ENCODE data around the gene DTNA.
"Not testable (repeated sequence)": the region's sequence is repeated elsewhere in the genome, so short reads cannot be mapped to it uniquely, and the experiment has no call there.

Gene DTNA

DNA sequence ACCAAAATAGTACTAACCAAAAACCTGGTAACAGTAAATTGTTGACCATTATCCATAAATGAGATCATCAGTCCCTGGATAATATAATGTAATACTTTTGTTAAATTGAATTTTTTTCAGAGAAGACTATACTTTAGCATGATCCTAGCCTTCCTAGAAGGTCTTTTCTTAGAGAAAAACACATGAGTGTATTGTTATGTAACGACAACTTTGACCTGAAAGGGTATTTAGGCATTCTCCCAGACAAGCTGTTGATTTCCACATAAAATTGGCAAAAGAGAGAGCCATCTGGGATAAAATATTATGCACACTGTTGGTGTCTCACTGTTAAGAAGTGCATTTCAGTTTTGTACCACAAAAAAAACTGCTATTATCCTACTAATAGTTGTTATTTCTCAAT, 211.1 kb downstream of the DTNA start:
- no peak for DNase-seq (ENCODE audit: low read depth)
- H3K4me3 ChIP-seq (ENCODE audit: low read depth, low read length), result no peak overlapping the region
- TF ChIP-seq, protein P1, sequence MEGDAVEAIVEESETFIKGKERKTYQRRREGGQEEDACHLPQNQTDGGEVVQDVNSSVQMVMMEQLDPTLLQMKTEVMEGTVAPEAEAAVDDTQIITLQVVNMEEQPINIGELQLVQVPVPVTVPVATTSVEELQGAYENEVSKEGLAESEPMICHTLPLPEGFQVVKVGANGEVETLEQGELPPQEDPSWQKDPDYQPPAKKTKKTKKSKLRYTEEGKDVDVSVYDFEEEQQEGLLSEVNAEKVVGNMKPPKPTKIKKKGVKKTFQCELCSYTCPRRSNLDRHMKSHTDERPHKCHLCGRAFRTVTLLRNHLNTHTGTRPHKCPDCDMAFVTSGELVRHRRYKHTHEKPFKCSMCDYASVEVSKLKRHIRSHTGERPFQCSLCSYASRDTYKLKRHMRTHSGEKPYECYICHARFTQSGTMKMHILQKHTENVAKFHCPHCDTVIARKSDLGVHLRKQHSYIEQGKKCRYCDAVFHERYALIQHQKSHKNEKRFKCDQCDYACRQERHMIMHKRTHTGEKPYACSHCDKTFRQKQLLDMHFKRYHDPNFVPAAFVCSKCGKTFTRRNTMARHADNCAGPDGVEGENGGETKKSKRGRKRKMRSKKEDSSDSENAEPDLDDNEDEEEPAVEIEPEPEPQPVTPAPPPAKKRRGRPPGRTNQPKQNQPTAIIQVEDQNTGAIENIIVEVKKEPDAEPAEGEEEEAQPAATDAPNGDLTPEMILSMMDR (IDR thresholded peaks at IDR 0.05; ENCODE audit: insufficient read depth, low read depth, low read length, missing control alignments), result no peak

DNA sequence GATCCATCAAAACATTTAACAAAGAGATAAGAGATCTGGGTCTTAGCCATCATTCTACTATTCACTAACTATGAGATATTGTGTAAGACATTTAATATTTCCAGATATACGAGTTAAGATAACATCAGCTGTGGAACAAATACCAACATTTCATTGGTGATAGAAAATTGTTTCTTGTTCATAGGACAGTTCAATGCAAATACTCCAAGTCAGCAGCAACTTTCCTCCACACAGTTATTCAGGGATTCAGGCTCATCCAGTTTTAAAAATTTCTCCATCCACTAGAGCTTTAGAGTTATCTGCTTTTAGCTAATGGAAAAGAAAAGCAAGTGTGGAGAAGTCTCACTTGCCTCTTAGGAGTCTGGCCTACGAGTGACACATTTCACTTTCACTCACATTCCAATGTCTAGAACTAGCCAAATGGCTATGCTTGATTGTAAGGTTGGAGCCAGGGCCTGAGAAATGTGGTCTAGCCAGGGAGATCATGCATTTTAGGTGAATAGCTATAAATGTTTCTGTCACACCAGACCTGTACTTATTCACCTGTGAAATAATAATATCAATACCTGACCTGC, 211.8 kb downstream of the DTNA start:
- TF ChIP-seq, protein P1 (IDR thresholded peaks at IDR 0.05; ENCODE audit: insufficient read depth, low read depth, low read length, missing control alignments), result no peak
- DNase-seq (ENCODE audit: low read depth), result no peak

DNA sequence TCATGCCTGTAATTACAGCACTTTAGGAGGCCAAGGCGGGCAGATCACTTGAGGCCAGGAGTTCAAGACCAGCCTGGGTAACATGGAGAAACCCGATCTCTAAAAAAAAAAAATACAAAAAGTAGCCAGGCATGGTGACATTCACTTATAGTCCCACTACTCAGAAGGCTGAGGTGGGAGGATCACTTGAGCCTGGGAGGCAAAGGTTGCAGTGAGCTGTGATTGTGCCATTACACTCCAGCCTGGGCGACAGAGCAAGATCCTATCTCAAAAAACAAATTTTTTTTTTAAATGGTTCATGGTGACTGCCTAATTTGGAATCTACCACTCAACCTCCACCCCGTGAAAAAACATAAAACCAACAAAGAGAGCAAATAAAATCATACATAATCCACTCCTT, 212.5 kb downstream of the DTNA start:
- H3K4me3 ChIP-seq (ENCODE audit: low read depth, low read length); DNase-seq (ENCODE audit: low read depth): not testable (repeated sequence)

More for the DNA sequence above, 211.8 kb downstream of the DTNA start:
- H3K4me3 ChIP-seq (ENCODE audit: low read depth, low read length), result no peak overlapping the region

DNA sequence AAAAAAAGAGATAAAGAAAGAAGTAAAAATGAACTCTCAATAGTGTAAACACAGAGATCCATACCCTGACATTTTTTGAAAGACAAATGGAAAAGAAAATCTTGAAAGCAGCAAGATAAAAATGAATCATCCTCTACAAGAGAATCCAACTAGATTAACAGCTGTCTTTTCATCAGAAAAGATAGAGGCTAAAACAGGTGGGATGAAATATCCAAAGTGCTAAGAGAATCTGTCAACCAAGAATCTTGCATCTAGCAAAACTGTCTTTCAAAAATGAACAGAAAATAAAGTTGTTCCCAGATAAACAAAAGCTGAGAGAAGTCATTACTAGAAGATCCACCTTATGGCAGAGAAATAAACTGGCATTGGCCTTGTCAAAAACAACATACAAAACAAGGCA, 213.8 kb downstream of the DTNA start:
- TF ChIP-seq, protein P1 (IDR thresholded peaks at IDR 0.05; ENCODE audit: insufficient read depth, low read depth, low read length, missing control alignments), result no peak
- DNase-seq (ENCODE audit: low read depth), result no peak

DNA sequence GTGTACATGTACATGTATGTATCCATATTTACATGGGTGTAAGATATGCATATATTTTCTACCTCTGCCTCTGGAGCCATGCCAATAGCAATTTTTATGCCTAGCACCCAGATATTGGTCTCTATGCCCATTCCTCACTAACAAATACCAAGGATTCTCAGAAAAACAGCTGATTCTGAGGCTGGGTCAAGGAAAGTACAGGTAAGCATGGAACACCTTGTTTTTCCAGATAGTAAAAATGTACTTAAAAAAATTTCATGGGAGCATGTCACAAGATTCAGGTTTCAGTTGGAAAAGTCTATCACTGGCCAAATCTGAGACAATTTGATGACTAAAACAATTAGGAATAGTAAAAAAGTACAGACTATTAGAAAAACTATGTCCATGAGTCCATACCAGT, 216.6 kb downstream of the DTNA start:
- H3K4me3 ChIP-seq (ENCODE audit: low read depth, low read length), result no peak overlapping the region
- no peak for DNase-seq (ENCODE audit: low read depth)
- TF ChIP-seq, protein P1 (IDR thresholded peaks at IDR 0.05; ENCODE audit: insufficient read depth, low read depth, low read length, missing control alignments), result no peak

More for the DNA sequence above, 213.8 kb downstream of the DTNA start:
- H3K4me3 ChIP-seq (ENCODE audit: low read depth, low read length), result no peak overlapping the region

DNA sequence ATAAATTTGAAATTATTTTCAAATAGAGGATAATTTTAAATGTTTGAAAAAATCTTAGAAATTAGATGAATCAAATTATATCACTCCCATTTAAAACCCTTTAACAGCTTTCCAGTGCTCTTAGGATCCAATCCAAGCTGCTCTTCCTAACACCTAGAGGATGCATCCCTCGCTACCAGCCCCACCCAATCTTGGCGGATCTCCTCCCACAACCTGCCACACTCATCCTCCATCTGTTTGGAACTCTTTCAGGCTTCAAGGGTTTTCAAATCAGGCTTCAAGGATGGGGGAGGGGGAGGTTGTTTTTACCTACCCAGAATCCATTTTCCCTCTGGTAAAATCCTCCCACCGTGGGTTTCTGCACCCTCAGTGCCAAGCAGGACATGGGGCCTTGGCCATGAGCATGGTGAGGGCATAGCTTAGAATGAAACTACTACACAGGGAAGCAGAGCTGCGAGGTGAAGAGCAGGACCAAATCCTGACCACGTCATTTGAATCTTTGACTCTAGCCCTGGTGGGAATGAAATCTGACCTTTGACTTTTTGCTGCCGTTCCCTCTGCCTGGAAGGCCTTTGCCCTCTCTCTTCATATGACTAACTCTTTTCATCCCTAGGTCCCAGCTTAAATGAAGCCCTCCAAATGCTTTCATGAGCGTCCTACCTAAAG, 218.1 kb downstream of the DTNA start:
- DNase-seq (ENCODE audit: low read depth), result no peak
- no peak overlapping the region for H3K4me3 ChIP-seq (ENCODE audit: low read depth, low read length)
- TF ChIP-seq, protein P1 (IDR thresholded peaks at IDR 0.05; ENCODE audit: insufficient read depth, low read depth, low read length, missing control alignments), result no peak

DNA sequence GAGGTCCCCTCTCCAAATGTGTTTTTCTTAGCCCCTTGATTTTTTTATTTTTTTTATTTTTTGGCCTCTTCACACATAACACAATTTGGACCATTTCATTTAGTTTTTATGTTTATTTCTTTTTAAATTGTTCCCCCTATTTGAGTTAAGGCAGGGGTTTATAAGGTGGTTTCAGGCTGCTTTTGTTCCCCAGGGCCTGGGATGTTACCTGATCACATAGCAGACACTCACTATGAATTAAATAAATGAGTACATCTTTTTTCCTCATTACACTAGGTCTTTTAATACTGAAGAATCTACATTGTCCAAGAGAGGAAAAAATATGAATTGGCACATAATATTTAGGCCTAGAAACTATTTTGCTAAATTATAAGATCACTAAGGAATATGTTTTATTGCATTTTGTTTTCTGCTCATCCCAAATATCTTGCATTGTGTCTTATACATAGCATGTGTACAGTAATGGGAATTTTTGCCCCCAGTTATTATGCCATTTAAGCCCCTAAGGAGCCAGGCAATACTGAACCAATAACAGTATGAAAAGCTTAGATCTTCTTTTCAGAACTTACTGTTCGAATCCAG, 218.7 kb downstream of the DTNA start:
- DNase-seq (ENCODE audit: low read depth), result no peak
- no peak overlapping the region for H3K4me3 ChIP-seq (ENCODE audit: low read depth, low read length)
- TF ChIP-seq, protein P1 (IDR thresholded peaks at IDR 0.05; ENCODE audit: insufficient read depth, low read depth, low read length, missing control alignments), result no peak

Data from GM12865 (cell line).